ENCODE results near the gene RCOR2. TPM values are rescaled to one million over a fixed set of nuclear protein-coding genes. Genes with fewer than 3 reads are reported as not detected.

Gene RCOR2
- total RNA-seq (2014; rRNA removed; shearing (Covaris generic)) (60.1 and 66.9 TPM in 2 replicates), polyA plus RNA-seq (2016; fragmentation: Nextera tagmentation; extraction: Ambion mirVana) (4.7 and 5.5 TPM in 2 replicates)
- long read RNA-seq = 0 reads

DNA sequence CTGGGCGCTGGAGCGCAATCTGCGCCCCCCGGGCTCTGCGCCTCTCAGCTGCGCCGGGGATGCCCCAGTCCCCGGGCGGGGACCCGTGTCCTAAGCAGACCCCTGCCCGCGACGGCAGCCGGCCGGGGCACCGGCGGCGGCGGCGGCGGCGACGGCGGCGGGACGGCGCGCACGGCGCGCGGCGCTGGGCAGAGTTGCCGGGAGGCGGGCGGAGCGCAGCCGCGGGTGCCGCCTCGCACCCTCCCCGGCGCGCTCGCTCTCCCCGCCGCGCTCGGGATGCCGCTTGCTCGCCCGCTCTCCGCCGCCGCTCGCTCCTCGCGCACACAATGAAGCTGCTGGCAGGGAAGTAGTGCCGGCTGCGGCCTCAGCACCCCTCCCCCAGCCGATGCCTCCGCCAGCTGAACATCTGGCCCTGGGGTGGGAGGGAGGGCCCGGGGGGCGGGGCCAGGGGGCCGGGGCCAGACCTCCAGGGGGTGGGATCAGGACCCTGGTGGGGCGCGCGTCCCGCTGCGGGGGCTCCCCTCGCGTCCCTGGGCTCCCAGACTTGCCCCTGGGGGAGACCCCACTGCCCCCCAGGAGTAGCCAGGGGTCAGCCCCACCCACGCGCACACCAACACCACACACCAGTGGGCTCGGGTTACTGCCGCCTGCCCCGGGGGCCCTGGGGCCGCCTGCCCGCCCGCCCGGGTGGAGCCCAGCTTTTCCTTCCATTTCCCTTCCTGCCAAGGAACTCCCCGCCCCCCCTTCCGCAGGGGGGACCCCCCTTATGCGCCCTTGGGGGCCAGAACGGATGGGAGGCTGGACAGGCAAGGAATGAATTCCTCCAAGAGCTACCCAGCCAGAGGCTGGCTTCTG lies at the start of gene RCOR2:
Gene RCOR2, minus strand, starts transcription at position 328 of the 855 bp plus-strand sequence. CDS start 708 bp downstream, outside the sequence.
- Mint-ChIP-seq H3K4me1 (peaks cover 27% of the 10 kb centered on the region), H3K36me3 (ENCODE audit: low read depth) (peaks cover 34% of the 10 kb centered on the region), H3K27ac (peak within 1 kb of the TSS; percentile 98), H3K27me3 (ENCODE audit: insufficient read depth, low read depth, poor library complexity) (peaks cover 24% of the 10 kb centered on the region), H3K9me3 (peaks cover 6% of the 10 kb centered on the region; the same call in 2 of the 3 replicates), H3K4me3 (peak within 1 kb of the TSS; percentile 94)
- Histone ChIP-seq H2AFZ (no peak within 1 kb of the TSS), H3K4me2 (peak within 1 kb of the TSS; percentile 99), H3F3A (replicated peaks; ENCODE audit: low read depth) (peaks cover 35% of the 10 kb centered on the region), H3K27ac (ENCODE audit: low read depth) (peak within 1 kb of the TSS; percentile 100), H3K4me3 (peak within 1 kb of the TSS; percentile 96), H3K36me3 (ENCODE audit: insufficient read depth) (peaks cover 8% of the 10 kb centered on the region; the same call in 1 of the 2 replicates), H3K27me3 (ENCODE audit: insufficient read depth) (no peaks in the 10 kb centered on the region), H3K4me1 (ENCODE audit: insufficient read depth) (peaks cover 27% of the 10 kb centered on the region), H3K79me2 (replicated peaks; ENCODE audit: insufficient read depth) (peaks cover 16% of the 10 kb centered on the region), H4K20me1 (replicated peaks; ENCODE audit: insufficient read depth) (no peaks in the 10 kb centered on the region; the same call in 1 of the 2 replicates), H3K9me2 (ENCODE audit: insufficient read depth) (peaks cover 8% of the 10 kb centered on the region)
- peak; percentile 91 for DNase-seq (ENCODE audit: low spot score)
- ATAC-seq = peak; percentile 0; the same call in 2 of the 3 replicates
- no peak for TF ChIP-seq STAT1 (IDR thresholded peaks at IDR 0.05; ENCODE audit: unreplicated experiment)
- TF ChIP-seq POLR2AphosphoS5 (IDR thresholded peaks at IDR 0.05; ENCODE audit: low read depth) = peak; percentile 79
- TF ChIP-seq, protein P1, sequence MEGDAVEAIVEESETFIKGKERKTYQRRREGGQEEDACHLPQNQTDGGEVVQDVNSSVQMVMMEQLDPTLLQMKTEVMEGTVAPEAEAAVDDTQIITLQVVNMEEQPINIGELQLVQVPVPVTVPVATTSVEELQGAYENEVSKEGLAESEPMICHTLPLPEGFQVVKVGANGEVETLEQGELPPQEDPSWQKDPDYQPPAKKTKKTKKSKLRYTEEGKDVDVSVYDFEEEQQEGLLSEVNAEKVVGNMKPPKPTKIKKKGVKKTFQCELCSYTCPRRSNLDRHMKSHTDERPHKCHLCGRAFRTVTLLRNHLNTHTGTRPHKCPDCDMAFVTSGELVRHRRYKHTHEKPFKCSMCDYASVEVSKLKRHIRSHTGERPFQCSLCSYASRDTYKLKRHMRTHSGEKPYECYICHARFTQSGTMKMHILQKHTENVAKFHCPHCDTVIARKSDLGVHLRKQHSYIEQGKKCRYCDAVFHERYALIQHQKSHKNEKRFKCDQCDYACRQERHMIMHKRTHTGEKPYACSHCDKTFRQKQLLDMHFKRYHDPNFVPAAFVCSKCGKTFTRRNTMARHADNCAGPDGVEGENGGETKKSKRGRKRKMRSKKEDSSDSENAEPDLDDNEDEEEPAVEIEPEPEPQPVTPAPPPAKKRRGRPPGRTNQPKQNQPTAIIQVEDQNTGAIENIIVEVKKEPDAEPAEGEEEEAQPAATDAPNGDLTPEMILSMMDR (conservative IDR thresholded peaks at IDR 0.05; ENCODE audit: low read depth in 2 of 2) = no peak
- TF ChIP-seq, protein P2, sequence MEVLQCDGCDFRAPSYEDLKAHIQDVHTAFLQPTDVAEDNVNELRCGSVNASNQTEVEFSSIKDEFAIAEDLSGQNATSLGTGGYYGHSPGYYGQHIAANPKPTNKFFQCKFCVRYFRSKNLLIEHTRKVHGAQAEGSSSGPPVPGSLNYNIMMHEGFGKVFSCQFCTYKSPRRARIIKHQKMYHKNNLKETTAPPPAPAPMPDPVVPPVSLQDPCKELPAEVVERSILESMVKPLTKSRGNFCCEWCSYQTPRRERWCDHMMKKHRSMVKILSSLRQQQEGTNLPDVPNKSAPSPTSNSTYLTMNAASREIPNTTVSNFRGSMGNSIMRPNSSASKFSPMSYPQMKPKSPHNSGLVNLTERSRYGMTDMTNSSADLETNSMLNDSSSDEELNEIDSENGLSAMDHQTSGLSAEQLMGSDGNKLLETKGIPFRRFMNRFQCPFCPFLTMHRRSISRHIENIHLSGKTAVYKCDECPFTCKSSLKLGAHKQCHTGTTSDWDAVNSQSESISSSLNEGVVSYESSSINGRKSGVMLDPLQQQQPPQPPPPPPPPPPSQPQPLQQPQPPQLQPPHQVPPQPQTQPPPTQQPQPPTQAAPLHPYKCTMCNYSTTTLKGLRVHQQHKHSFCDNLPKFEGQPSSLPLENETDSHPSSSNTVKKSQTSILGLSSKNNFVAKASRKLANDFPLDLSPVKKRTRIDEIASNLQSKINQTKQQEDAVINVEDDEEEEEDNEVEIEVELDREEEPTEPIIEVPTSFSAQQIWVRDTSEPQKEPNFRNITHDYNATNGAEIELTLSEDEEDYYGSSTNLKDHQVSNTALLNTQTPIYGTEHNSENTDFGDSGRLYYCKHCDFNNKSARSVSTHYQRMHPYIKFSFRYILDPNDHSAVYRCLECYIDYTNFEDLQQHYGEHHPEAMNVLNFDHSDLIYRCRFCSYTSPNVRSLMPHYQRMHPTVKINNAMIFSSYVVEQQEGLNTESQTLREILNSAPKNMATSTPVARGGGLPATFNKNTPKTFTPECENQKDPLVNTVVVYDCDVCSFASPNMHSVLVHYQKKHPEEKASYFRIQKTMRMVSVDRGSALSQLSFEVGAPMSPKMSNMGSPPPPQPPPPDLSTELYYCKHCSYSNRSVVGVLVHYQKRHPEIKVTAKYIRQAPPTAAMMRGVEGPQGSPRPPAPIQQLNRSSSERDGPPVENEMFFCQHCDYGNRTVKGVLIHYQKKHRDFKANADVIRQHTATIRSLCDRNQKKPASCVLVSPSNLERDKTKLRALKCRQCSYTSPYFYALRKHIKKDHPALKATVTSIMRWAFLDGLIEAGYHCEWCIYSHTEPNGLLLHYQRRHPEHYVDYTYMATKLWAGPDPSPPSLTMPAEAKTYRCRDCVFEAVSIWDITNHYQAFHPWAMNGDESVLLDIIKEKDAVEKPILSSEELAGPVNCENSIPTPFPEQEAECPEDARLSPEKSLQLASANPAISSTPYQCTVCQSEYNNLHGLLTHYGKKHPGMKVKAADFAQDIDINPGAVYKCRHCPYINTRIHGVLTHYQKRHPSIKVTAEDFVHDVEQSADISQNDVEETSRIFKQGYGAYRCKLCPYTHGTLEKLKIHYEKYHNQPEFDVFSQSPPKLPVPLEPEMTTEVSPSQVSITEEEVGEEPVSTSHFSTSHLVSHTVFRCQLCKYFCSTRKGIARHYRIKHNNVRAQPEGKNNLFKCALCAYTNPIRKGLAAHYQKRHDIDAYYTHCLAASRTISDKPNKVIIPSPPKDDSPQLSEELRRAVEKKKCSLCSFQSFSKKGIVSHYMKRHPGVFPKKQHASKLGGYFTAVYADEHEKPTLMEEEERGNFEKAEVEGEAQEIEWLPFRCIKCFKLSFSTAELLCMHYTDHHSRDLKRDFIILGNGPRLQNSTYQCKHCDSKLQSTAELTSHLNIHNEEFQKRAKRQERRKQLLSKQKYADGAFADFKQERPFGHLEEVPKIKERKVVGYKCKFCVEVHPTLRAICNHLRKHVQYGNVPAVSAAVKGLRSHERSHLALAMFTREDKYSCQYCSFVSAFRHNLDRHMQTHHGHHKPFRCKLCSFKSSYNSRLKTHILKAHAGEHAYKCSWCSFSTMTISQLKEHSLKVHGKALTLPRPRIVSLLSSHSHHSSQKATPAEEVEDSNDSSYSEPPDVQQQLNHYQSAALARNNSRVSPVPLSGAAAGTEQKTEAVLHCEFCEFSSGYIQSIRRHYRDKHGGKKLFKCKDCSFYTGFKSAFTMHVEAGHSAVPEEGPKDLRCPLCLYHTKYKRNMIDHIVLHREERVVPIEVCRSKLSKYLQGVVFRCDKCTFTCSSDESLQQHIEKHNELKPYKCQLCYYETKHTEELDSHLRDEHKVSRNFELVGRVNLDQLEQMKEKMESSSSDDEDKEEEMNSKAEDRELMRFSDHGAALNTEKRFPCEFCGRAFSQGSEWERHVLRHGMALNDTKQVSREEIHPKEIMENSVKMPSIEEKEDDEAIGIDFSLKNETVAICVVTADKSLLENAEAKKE (CRISPR knock-in tag; IDR thresholded peaks at IDR 0.05) = no peak
- TF ChIP-seq NANOG (IDR thresholded peaks at IDR 0.05; ENCODE audit: borderline replicate concordance) = no peak
- no peak for TF ChIP-seq CREB1 (CRISPR knock-in tag; IDR thresholded peaks at IDR 0.05; ENCODE audit: low read depth)
- no peak for TF ChIP-seq JUNB (IDR thresholded peaks at IDR 0.05; ENCODE audit: unreplicated experiment)
- TF ChIP-seq, protein P3, sequence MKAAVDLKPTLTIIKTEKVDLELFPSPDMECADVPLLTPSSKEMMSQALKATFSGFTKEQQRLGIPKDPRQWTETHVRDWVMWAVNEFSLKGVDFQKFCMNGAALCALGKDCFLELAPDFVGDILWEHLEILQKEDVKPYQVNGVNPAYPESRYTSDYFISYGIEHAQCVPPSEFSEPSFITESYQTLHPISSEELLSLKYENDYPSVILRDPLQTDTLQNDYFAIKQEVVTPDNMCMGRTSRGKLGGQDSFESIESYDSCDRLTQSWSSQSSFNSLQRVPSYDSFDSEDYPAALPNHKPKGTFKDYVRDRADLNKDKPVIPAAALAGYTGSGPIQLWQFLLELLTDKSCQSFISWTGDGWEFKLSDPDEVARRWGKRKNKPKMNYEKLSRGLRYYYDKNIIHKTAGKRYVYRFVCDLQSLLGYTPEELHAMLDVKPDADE (IDR thresholded peaks at IDR 0.05) = no peak

Measured in GM23338 (cell line).